AG09309 (cell line): ENCODE results near the gene SYT9.

Experiments used
- DNase-seq: peaks from one replicate; pipeline ENCODE4 v3.0.0-alpha.2; 2010; ENCODE audit warnings: low read depth
- H3K4me3 ChIP-seq: 2 replicates; pipeline ENCODE4 v1.5.1; 2011; ENCODE audit warnings: mild to moderate bottlenecking, low read depth, low read length, moderate library complexity; ENCODE audit not compliant: control insufficient read depth
- TF ChIP-seq, protein P1 (sequence below): IDR thresholded peaks from 2 replicates; pipeline ENCODE4 v1.5.1; 2011; ENCODE audit warnings: mild to moderate bottlenecking, low read depth, low read length, inconsistent platforms; ENCODE audit not compliant: insufficient read depth, control insufficient read depth; ENCODE audit errors: missing control alignments

Gene SYT9

GRCh38 chr11:7490054-7490453, 238.3 kb downstream of the SYT9 start:
- no peak overlapping the region for H3K4me3 ChIP-seq
- TF ChIP-seq, protein P1, sequence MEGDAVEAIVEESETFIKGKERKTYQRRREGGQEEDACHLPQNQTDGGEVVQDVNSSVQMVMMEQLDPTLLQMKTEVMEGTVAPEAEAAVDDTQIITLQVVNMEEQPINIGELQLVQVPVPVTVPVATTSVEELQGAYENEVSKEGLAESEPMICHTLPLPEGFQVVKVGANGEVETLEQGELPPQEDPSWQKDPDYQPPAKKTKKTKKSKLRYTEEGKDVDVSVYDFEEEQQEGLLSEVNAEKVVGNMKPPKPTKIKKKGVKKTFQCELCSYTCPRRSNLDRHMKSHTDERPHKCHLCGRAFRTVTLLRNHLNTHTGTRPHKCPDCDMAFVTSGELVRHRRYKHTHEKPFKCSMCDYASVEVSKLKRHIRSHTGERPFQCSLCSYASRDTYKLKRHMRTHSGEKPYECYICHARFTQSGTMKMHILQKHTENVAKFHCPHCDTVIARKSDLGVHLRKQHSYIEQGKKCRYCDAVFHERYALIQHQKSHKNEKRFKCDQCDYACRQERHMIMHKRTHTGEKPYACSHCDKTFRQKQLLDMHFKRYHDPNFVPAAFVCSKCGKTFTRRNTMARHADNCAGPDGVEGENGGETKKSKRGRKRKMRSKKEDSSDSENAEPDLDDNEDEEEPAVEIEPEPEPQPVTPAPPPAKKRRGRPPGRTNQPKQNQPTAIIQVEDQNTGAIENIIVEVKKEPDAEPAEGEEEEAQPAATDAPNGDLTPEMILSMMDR: no peak
- peak; percentile 53 for DNase-seq

- H3K4me3 ChIP-seq: no peak overlapping the region
- peak; percentile 27 for DNase-seq
- TF ChIP-seq, protein P1: no peak
Observed at GRCh38 chr11:7490535-7490934, 238.8 kb downstream of the SYT9 start.

- H3K4me3 ChIP-seq: no peak overlapping the region
- DNase-seq: no peak
- TF ChIP-seq, protein P1: no peak
Observed at GRCh38 chr11:7492253-7492652, 240.5 kb downstream of the SYT9 start.

DNA sequence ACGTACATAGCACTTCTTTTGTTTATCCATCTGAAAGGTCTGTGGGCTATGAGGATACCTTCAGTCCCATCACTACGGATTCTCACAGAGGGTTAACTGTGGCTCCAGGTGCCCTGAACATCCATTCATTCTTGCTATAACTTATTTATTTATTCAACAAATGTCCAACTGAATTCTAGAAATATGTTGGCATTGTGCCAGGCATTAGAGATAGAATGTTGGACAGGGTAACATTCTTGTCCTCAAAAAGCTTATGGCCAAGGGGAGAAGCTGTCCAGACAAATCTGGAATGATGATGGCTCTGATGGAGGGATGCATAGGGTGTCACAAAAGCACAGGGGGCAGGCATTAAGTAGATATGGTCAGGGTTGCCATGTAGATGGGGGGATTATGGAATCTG, 242.0 kb downstream of the SYT9 start:
- TF ChIP-seq, protein P1: no peak
- no peak overlapping the region for H3K4me3 ChIP-seq

DNA sequence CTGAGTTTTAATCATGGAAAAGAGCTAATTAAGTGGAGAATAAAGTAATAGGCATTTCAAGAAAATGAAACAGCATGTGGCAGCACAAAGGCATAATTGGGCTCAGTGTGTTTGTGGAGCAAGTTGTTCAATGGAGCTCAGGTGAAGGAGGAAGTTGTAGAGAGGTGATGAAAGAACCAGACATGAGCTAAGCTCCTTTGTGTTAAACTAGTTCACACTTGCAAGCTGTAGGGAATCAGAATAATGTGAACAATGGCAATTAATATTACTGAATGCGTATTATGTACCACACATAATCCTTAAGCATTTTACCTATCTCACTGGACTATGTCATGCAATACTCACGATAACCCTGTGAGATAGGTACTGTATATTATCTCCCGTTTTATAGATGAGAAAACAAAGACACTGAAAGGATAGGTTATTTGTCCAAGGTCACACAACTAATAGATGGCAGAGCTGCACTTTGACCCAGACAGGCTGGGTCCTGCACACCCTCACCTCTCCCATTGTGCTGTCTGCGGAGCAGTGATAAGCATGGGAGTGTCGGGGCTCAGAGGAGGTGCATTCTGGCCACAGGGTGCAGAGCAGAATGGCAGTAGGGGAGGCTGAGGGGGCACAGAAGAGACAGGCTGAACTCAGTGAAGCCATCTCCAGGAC, 242.5 kb downstream of the SYT9 start:
- no peak overlapping the region for H3K4me3 ChIP-seq
- DNase-seq: no peak
- TF ChIP-seq, protein P1: no peak

More for the DNA sequence above, 242.0 kb downstream of the SYT9 start:
- DNase-seq: no peak

DNA sequence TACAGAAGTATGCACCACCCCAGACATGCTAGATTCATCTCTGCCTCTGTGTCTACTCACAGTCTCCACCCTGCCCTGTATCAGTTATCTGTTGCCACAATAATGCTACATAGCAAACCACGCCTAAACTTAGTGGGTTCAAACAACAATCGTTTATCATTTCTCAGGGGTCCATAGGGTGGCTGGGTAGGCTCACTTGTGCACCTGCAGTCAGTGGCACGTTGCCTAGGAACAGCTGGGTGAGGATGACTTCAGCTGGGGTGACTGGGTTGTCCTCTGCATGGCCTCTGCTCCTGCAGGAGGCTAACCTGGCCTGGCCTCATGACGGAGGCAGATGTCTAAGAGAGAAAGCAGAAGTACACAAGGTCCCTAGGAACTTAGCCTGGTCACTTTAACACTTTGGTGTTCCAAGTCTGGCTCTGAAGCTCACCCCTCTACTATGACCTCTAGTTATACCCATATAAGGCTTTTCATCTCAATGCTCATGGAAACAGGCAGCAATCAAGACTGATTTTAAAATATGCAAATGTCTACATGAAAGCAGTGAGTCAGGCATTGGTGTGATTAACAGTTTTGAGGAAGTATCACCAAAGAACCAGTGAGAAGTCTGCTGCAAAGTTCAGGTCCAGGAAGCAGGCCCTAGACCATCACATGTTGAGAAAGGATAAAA, 244.3 kb downstream of the SYT9 start:
- no peak for DNase-seq
- TF ChIP-seq, protein P1: no peak
- no peak overlapping the region for H3K4me3 ChIP-seq
